H1 (cell line): Measurements from ENCODE around the gene ZNF599. TPM values are rescaled to one million over a fixed set of nuclear protein-coding genes. Genes with fewer than 3 reads are reported as not detected.
A peak's percentile ranks its signal among the peaks of the same experiment; 100 is the strongest.

Experiments used
- CTCF ChIA-PET: fragments of 300-600 bp; sonication (Branson Sonifier 250); formaldehyde crosslinking; loops from one replicate; lab custom pipeline; 2021; ENCODE audit not compliant: partially characterized antibody; lab: Charles Lee
- POLR2A ChIA-PET: fragments of 300-600 bp; sonication (Branson Sonifier 250); formaldehyde crosslinking; loops from one replicate; lab custom pipeline; 2021; ENCODE audit warnings: inconsistent platforms; ENCODE audit not compliant: partially characterized antibody; lab: Charles Lee
- DNase-seq, 2 experiments: peaks; one replicate each; pipeline versions ENCODE4 v3.0.0 to v3.0.0-alpha.2; 2010 to 2022; ENCODE audit warnings: low spot score in 2 of 2, low read depth in 1 of 2, mixed read lengths in 1 of 2
- FAIRE-seq: peaks from 2 replicates; lab custom pipeline; 2011; peaks lifted over from hg19 to GRCh38; lab: Jason Lieb, UNC
- H2AFZ ChIP-seq: 2 replicates; pipeline ENCODE4 v1.8.1; 2012; ENCODE audit warnings: low read length, inconsistent platforms
- H2AK5ac ChIP-seq: 2 replicates; pipeline ENCODE4 v1.6.1; 2013; ENCODE audit warnings: low read depth, low read length
- H2BK120ac ChIP-seq: replicated peaks from 2 replicates; pipeline ENCODE3; 2013; ENCODE audit warnings: low read depth, low read length, inconsistent platforms
- H2BK12ac ChIP-seq: 2 replicates; pipeline ENCODE4 v1.6.1; 2013; ENCODE audit warnings: low read depth, low read length
- H2BK15ac ChIP-seq: 2 replicates; pipeline ENCODE4 v1.6.1; 2013; ENCODE audit warnings: low read length
- H2BK20ac ChIP-seq: 2 replicates; pipeline ENCODE4 v1.6.1; 2013; ENCODE audit warnings: low read length
- H2BK5ac ChIP-seq: 2 replicates; pipeline ENCODE4 v1.6.1; 2013; ENCODE audit warnings: low read depth, low read length
- H3K14ac ChIP-seq: 2 replicates; pipeline ENCODE4 v1.6.1; 2013; ENCODE audit warnings: inconsistent platforms; ENCODE audit not compliant: insufficient read length
- H3K18ac ChIP-seq: 2 replicates; pipeline ENCODE4 v1.6.1; 2013; ENCODE audit warnings: low read length; ENCODE audit errors: extremely low read depth
- H3K23ac ChIP-seq: 2 replicates; pipeline ENCODE4 v1.6.1; 2013; ENCODE audit warnings: inconsistent platforms; ENCODE audit not compliant: insufficient read length
- H3K23me2 ChIP-seq: 2 replicates; pipeline ENCODE4 v1.6.1; 2013; ENCODE audit warnings: low read depth, low read length
- H3K27ac ChIP-seq: 2 replicates; pipeline ENCODE4 v1.6.1; 2011; ENCODE audit warnings: low read depth, low read length, inconsistent platforms
- H3K27me3 ChIP-seq, 4 experiments: replicated peaks in 1 of 4; 1 replicate in 1 of 4; 2 replicates in 3 of 4; pipeline versions ENCODE4 v1.6.1 to v1.8.1; 2011 to 2013; ENCODE audit warnings: low read length in 3 of 4, mild to moderate bottlenecking in 3 of 4, inconsistent platforms in 2 of 4, mixed read lengths in 2 of 4, moderate library complexity in 1 of 4; ENCODE audit not compliant: control insufficient read depth in 3 of 4, insufficient read depth in 3 of 4; ENCODE audit errors: extremely low read depth in 1 of 4
- H3K36me3 ChIP-seq, 4 experiments: 2 replicates each; pipeline versions ENCODE4 v1.6.1 to v1.8.1; 2011 to 2013; ENCODE audit warnings: mild to moderate bottlenecking in 4 of 4, low read length in 3 of 4, moderate library complexity in 2 of 4, control low read depth in 1 of 4, inconsistent platforms in 1 of 4; ENCODE audit not compliant: insufficient read depth in 4 of 4, control insufficient read depth in 2 of 4
- H3K4ac ChIP-seq: replicated peaks from 2 replicates; pipeline ENCODE3; 2013; ENCODE audit warnings: low read length, low read depth, mixed read lengths, inconsistent platforms; ENCODE audit not compliant: insufficient read length
- H3K4me1 ChIP-seq, 4 experiments: replicated peaks in 1 of 4; 1 replicate in 1 of 4; 2 replicates in 3 of 4; pipeline versions ENCODE4 v1.6.1 to v1.8.1; 2011 to 2013; ENCODE audit warnings: low read length in 3 of 4, inconsistent platforms in 2 of 4, mixed read lengths in 1 of 4; ENCODE audit not compliant: insufficient read depth in 4 of 4, control insufficient read depth in 3 of 4
- H3K4me2 ChIP-seq, 2 experiments: 2 replicates each; pipeline versions ENCODE4 v1.6.1 to v1.8.1; 2011 to 2013; ENCODE audit warnings: low read depth in 2 of 2, low read length in 2 of 2, control low read depth in 1 of 2, inconsistent platforms in 1 of 2, mild to moderate bottlenecking in 1 of 2; ENCODE audit not compliant: insufficient read depth in 1 of 2
- H3K4me3 ChIP-seq, 4 experiments: fragments of 200-600, 300-600 bp in 1 of 4; sonication (generic), shearing (Covaris generic), sonication (Bioruptor Twin) in 1 of 4; 2 replicates each; pipeline versions ENCODE4 v1.5.1 to v1.8.1; 2011 to 2016; ENCODE audit warnings: low read length in 4 of 4, low read depth in 3 of 4, control low read depth in 2 of 4, inconsistent platforms in 2 of 4, mild to moderate bottlenecking in 2 of 4, mixed read lengths in 1 of 4, moderate library complexity in 1 of 4; ENCODE audit not compliant: insufficient read depth in 2 of 4; ENCODE audit errors: extremely low read depth in 1 of 4
- H3K56ac ChIP-seq: replicated peaks from 2 replicates; pipeline ENCODE3; 2013; ENCODE audit warnings: low read depth, mild to moderate bottlenecking, mixed read lengths, low read length, inconsistent platforms; ENCODE audit not compliant: insufficient read length
- H3K79me1 ChIP-seq: 2 replicates; pipeline ENCODE4 v1.6.1; 2013; ENCODE audit warnings: low read depth, low read length, control low read depth
- H3K79me2 ChIP-seq, 2 experiments: 2 replicates each; pipeline versions ENCODE4 v1.6.1 to v1.8.1; 2012 to 2013; ENCODE audit warnings: low read length in 2 of 2, mild to moderate bottlenecking in 2 of 2, inconsistent platforms in 1 of 2; ENCODE audit not compliant: insufficient read depth in 2 of 2, control insufficient read depth in 1 of 2
- H3K9ac ChIP-seq, 4 experiments: replicated peaks in 1 of 4; 1 replicate in 1 of 4; 2 replicates in 3 of 4; pipeline versions ENCODE4 v1.6.1 to v1.8.1; 2011 to 2013; ENCODE audit warnings: low read depth in 3 of 4, low read length in 3 of 4, control low read depth in 2 of 4, mild to moderate bottlenecking in 2 of 4, moderate library complexity in 2 of 4, inconsistent platforms in 1 of 4; ENCODE audit errors: extremely low read depth in 1 of 4
- H3K9me3 ChIP-seq, 2 experiments: 2 replicates each; pipeline versions ENCODE4 v1.6.1 to v1.8.1; 2012 to 2013; ENCODE audit warnings: mild to moderate bottlenecking in 2 of 2, moderate library complexity in 2 of 2, control low read depth in 1 of 2, inconsistent platforms in 1 of 2, low read depth in 1 of 2, low read length in 1 of 2, mixed read lengths in 1 of 2; ENCODE audit not compliant: insufficient read depth in 2 of 2
- H4K20me1 ChIP-seq, 2 experiments: replicated peaks in 1 of 2; 2 replicates each; pipeline versions ENCODE3 to v1.8.1; 2011 to 2013; ENCODE audit warnings: inconsistent platforms in 2 of 2, low read length in 2 of 2, mild to moderate bottlenecking in 1 of 2; ENCODE audit not compliant: insufficient read depth in 2 of 2, control insufficient read depth in 1 of 2
- H4K5ac ChIP-seq: 2 replicates; pipeline ENCODE4 v1.6.1; 2013; ENCODE audit warnings: low read length, low read depth, mixed read lengths, inconsistent platforms; ENCODE audit not compliant: insufficient read length
- H4K8ac ChIP-seq: 2 replicates; pipeline ENCODE4 v1.8.0; 2013; ENCODE audit warnings: mild to moderate bottlenecking, moderate library complexity, low read length, inconsistent platforms; ENCODE audit not compliant: insufficient read depth; ENCODE audit errors: extremely low read depth
- H4K91ac ChIP-seq: replicated peaks from 2 replicates; pipeline ENCODE3; 2013; ENCODE audit warnings: low read length, mixed read lengths, inconsistent platforms; ENCODE audit not compliant: insufficient read length
- CBX5 ChIP-seq: fragments of 300-800, 300-1000 bp; sonication (generic); IDR thresholded peaks from 2 replicates; pipeline ENCODE4 v1.7.1; 2016; ENCODE audit warnings: antibody characterized with exemption, low read length, low read depth
- CEBPB ChIP-seq: IDR thresholded peaks from 2 replicates; pipeline ENCODE4 v1.6.1; 2012; ENCODE audit warnings: low read depth, low read length
- CHD1 ChIP-seq: IDR thresholded peaks from 2 replicates; pipeline ENCODE4 v1.6.1; 2012; ENCODE audit warnings: low read depth, low read length, improper control_type of control experiment
- GABPA ChIP-seq: IDR thresholded peaks from 2 replicates; pipeline ENCODE4 v1.6.1; 2011; ENCODE audit warnings: mild to moderate bottlenecking, low read length, moderate library complexity, borderline replicate concordance; ENCODE audit not compliant: insufficient read depth
- HDAC2 ChIP-seq, 2 experiments: fragments of 300-600 bp in 1 of 2; sonication (generic) in 1 of 2; IDR thresholded peaks; 2 replicates each; pipeline ENCODE4 v1.6.1; 2011 to 2012; ENCODE audit warnings: low read depth in 2 of 2, low read length in 2 of 2, mild to moderate bottlenecking in 2 of 2, moderate library complexity in 2 of 2, borderline replicate concordance in 1 of 2, inconsistent platforms in 1 of 2
- RFX5 ChIP-seq: IDR thresholded peaks from 2 replicates; pipeline ENCODE4 v1.6.1; 2011; ENCODE audit warnings: low read depth, low read length, improper control_type of control experiment, borderline replicate concordance
- SAP30 ChIP-seq: fragments of 300-600 bp; sonication (generic); IDR thresholded peaks from 2 replicates; pipeline ENCODE4 v1.7.1; 2012; ENCODE audit warnings: low read length, moderate library complexity, mild to moderate bottlenecking, inconsistent platforms; ENCODE audit not compliant: insufficient read depth, insufficient replicate concordance
- TBP ChIP-seq: IDR thresholded peaks from 2 replicates; pipeline ENCODE4 v1.6.1; 2011; ENCODE audit warnings: low read depth, low read length, improper control_type of control experiment
- WGBS, 2 experiments: shearing (Covaris generic) in 1 of 2; methylation state at CpG; one replicate each; pipeline versions ENCODE4 v1.1.6 to v1.1.7; 2013 to 2015; ENCODE audit warnings: low lambda C conversion rate in 2 of 2, mixed read lengths in 2 of 2, inconsistent platforms in 1 of 2, low coverage in 1 of 2, missing lambda C conversion rate in 1 of 2; ENCODE audit not compliant: insufficient replicate concordance in 2 of 2, insufficient coverage in 1 of 2, insufficient read length in 1 of 2; ENCODE audit errors: extremely low coverage in 1 of 2, missing lambda C conversion rate in 1 of 2; 5-methylcytosine and 5-hydroxymethylcytosine counted together
- polyA plus RNA-seq, 7 experiments: library from polyadenylated mRNA; depleted of rRNA in 3 of 7; stranded (reverse) in 5 of 7; unstranded in 2 of 7; fragments of >200 nt in 5 of 7; fragments of 200-250 nt in 2 of 7; gene quantifications; 1 replicate in 5 of 7; 2 replicates in 1 of 7; 4 replicates in 1 of 7; pipeline versions ENCODE4 v1.2.1 to v1.2.3, GENCODE V29; 2011 to 2013; ENCODE audit warnings: missing spikeins in 2 of 7, mixed read lengths in 2 of 7
- total RNA-seq: library from RNA; stranded (reverse); fragmentation: NEBNext Ultra II Directional; extraction: Animal tissue kit (Norgen Biotek cat#: 25700); gene quantifications from 2 replicates; pipeline ENCODE4 v1.2.1, GENCODE V29; 2021
- TF ChIP-seq, protein P1 (sequence below): IDR thresholded peaks from 2 replicates; pipeline ENCODE4 v1.6.1; 2012; ENCODE audit warnings: inconsistent platforms
- TF ChIP-seq, protein P2 (sequence below): IDR thresholded peaks from 2 replicates; pipeline ENCODE4 v1.6.1; 2012; ENCODE audit warnings: low read length, inconsistent platforms

The ZNF599 gene
- total and polyA plus RNA-seq, 2 of the 8 experiments (the other 6 are each of a cell fraction or from before 2014, with no cell fraction given): 4.8 to 5.4 TPM

DNA sequence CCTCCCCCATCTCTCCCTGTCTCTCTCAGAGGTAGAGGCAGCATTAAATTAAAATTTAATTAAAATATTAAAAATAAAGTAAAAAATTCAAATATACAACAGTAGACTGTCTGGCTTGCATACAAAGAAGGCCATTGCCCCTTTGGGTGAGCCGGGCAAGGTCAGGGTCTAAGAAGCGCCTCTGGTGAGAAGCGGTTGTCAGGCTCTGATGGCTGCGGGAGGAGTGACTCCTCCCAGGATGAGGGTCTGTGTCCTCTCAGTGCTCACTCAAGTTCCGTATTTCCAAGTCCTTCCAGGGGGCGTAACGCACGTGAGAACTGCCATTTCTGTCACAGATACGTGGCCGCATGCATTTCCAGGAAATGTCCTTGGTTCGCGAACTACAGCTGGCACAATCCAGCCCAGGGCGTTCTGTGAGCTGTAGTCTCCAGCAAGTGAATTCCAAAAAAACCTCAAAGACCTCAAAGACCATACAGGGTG lies 39.7 kb downstream of the ZNF599 start:
- Histone ChIP-seq H2BK12ac (no peak overlapping the region; the same call in 1 of the 2 replicates), H3K14ac (no peak overlapping the region), H3K56ac (no peak overlapping the region), H3K79me1 (no peaks in the 10 kb centered on the region), H3K23ac (no peak overlapping the region), H2BK15ac (no peak overlapping the region), H4K8ac (no peak overlapping the region; the same call in 1 of the 2 replicates), H3K18ac (no peak overlapping the region), H2AK5ac (no peak overlapping the region), H2BK120ac (no peak overlapping the region), H4K91ac (no peak overlapping the region), H3K9me3 (0 out of 4 replicates have a peak, but pooled peaks cover 0 to 6% of the 10 kb centered on the region in 2 experiments), H4K5ac (peak overlapping the region; percentile 3), H3K4ac (no peak overlapping the region), H3K9ac (peak overlapping the region; percentile 46 to 89 (median 84)), H3K4me2 (peak overlapping the region; percentile 92 to 97), H3K23me2 (0 out of 2 replicates have a peak, but pooled peaks cover 5% of the 10 kb centered on the region), H3K4me3 (peak overlapping the region; percentile 87 to 98 (median 93)), H4K20me1 (no peaks in the 10 kb centered on the region), H3K79me2 (no peaks in the 10 kb centered on the region), H2AFZ (peak overlapping the region; percentile 96), H3K27ac (peak overlapping the region; percentile 81; the same call in 1 of the 2 replicates), H2BK20ac (no peak overlapping the region), H3K4me1 (peaks cover 0 to 11% (median 2%) of the 10 kb centered on the region in 4 experiments; a peak in 4 of 7 replicates), H3K27me3 (no peaks in the 10 kb centered on the region), H3K36me3 (no peaks in the 10 kb centered on the region), H2BK5ac (peak overlapping the region; percentile 58; the same call in 1 of the 2 replicates)
- CTCF ChIA-PET: interaction anchor here (0.6 to 0.9 kb wide), 2 partner anchors 20 to 68 kb away, joined by 3 to 4 read pairs; no protein-coding TSS in a partner anchor
- peak in 1 of 2 experiments; percentile 17 for DNase-seq
- POLR2A ChIA-PET: interaction anchor here (1.2 kb wide), 2 partner anchors 54 to 56 kb away, joined by 3 to 6 read pairs; partner anchors contain the start of genes SCGB2B2 and ZNF302
- WGBS, 2 experiments: 6% methylated on average over 13 of the region's 13 CpGs; no CpG with 5 or more reads in 1 of the 2 experiments
- no peak for FAIRE-seq
- TF ChIP-seq, protein P1, sequence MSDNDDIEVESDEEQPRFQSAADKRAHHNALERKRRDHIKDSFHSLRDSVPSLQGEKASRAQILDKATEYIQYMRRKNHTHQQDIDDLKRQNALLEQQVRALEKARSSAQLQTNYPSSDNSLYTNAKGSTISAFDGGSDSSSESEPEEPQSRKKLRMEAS: peak; percentile 70; the same call in 1 of the 2 replicates
- TF ChIP-seq RFX5: no peak
- TF ChIP-seq SAP30: peak; percentile 91
- TF ChIP-seq TBP: no peak; the same call in 1 of the 2 replicates
- TF ChIP-seq CHD1: no peak
- TF ChIP-seq GABPA: no peak
- TF ChIP-seq CBX5: no peak
- TF ChIP-seq, protein P2, sequence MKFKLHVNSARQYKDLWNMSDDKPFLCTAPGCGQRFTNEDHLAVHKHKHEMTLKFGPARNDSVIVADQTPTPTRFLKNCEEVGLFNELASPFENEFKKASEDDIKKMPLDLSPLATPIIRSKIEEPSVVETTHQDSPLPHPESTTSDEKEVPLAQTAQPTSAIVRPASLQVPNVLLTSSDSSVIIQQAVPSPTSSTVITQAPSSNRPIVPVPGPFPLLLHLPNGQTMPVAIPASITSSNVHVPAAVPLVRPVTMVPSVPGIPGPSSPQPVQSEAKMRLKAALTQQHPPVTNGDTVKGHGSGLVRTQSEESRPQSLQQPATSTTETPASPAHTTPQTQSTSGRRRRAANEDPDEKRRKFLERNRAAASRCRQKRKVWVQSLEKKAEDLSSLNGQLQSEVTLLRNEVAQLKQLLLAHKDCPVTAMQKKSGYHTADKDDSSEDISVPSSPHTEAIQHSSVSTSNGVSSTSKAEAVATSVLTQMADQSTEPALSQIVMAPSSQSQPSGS: no peak
- TF ChIP-seq CEBPB: no peak
- 0 out of 4 replicates have a peak, but pooled peaks of 1 of the 2 experiments have one; percentile 46 for TF ChIP-seq HDAC2 (IDR thresholded peaks at IDR 0.05; ENCODE audit: borderline replicate concordance in 1 of 2, low read depth in 2 of 2, low read length in 2 of 2)
